ENCODE results near the gene ZNF568. TPM values are rescaled to one million over a fixed set of nuclear protein-coding genes. Genes with fewer than 3 reads are reported as not detected.

Gene ZNF568
- total RNA-seq: 10 to 100 TPM in 1 of 4 donors, 1 to 10 TPM in 3; 3.0 to 10.2 (median 5.4) TPM

- Histone ChIP-seq H3K36me3 (peaks cover 3 to 59% of the 10 kb centered on the region in 2 donors), H3K4me1 (peaks cover 8 to 12% of the 10 kb centered on the region in 2 donors), H3K27ac (peak within 1 kb of the TSS; percentile 92 to 97 (median 94)), H3K4me3 (peak within 1 kb of the TSS; percentile 82 to 98 (median 83)), H3K27me3 (no peaks in the 10 kb centered on the region), H3K9me3 (peaks cover 0 to 6% (median 0%) of the 10 kb centered on the region in 3 donors)
- in situ Hi-C loops (cut with MboI; ENCODE audit: low sequenced_read_pairs in 4 of 4): no loop called here
- peak; percentile 76 to 79 for DNase-seq
- ATAC-seq: peak; percentile 98
- TF ChIP-seq POLR2A (IDR thresholded peaks at IDR 0.05) (peak in 1 of 2 donors; percentile 12), CTCF (IDR thresholded peaks at IDR 0.05 in 4 of 5, conservative IDR thresholded peaks at IDR 0.05 in 1 of 5) (peak; percentile 32 to 64 (median 46))
- intact Hi-C loops (cut with DNase I; ENCODE audit: low total_unique reads): loop anchor here (1.0 to 5.0 kb wide), 7 partner anchors 57 to 551 kb away; partner anchors contain the start of genes ZNF345, ZNF420, ZNF566 and ZNF567
Observed at GRCh38 chr19:36915992-36916830, at the start of gene ZNF568, which contains the start of gene ZNF829. ZNF568 (plus strand) TSS chr19:36916332; CDS start chr19:36922771, 6,439 bp downstream. ZNF829 (minus strand) TSS chr19:36916291; CDS start chr19:36915167, 1,124 bp downstream.

GRCh38 chr19:36876993-36877938 lies 38.9 kb upstream of the ZNF568 start:
- in situ Hi-C loops (cut with MboI; ENCODE audit: low sequenced_read_pairs in 4 of 4): no loop called here
- H3K27ac ChIP-seq: no peak overlapping the region
- intact Hi-C loops (cut with DNase I; ENCODE audit: low total_unique reads): no loop called here
- peak overlapping the region in 1 of 4 donors; percentile 37 for H3K4me3 ChIP-seq
- ATAC-seq (no peak), DNase-seq (no peak)
- TF ChIP-seq POLR2A (IDR thresholded peaks at IDR 0.05): no peak
- TF ChIP-seq CTCF (IDR thresholded peaks at IDR 0.05 in 4 of 5, conservative IDR thresholded peaks at IDR 0.05 in 1 of 5): no peak
- H3K36me3 ChIP-seq: peaks cover 17 to 88% of the 10 kb centered on the region in 2 donors
- H3K27me3 ChIP-seq: peaks cover 0 to 3% (median 0%) of the 10 kb centered on the region in 3 donors
- H3K9me3 ChIP-seq: peaks cover 21 to 78% (median 57%) of the 10 kb centered on the region in 3 donors
- H3K4me1 ChIP-seq: no peaks in the 10 kb centered on the region

GRCh38 chr19:36891768-36892357 lies 24.3 kb upstream of the ZNF568 start:
- Histone ChIP-seq H3K4me1 (no peaks in the 10 kb centered on the region), H3K9me3 (peaks cover 40 to 100% (median 76%) of the 10 kb centered on the region in 3 donors), H3K27me3 (peaks cover 0 to 5% (median 0%) of the 10 kb centered on the region in 3 donors), H3K4me3 (peak overlapping the region in 2 of 4 donors; percentile 6 to 41), H3K27ac (no peak overlapping the region), H3K36me3 (peaks cover 40 to 88% of the 10 kb centered on the region in 2 donors)
- in situ Hi-C loops (cut with MboI; ENCODE audit: low sequenced_read_pairs in 4 of 4) (no loop called here), intact Hi-C loops (cut with DNase I; ENCODE audit: low total_unique reads) (no loop called here)
- ATAC-seq (no peak), DNase-seq (no peak)
- TF ChIP-seq CTCF (IDR thresholded peaks at IDR 0.05 in 4 of 5, conservative IDR thresholded peaks at IDR 0.05 in 1 of 5): no peak
- no peak for TF ChIP-seq POLR2A (IDR thresholded peaks at IDR 0.05)

GRCh38 chr19:36894849-36895383 lies 21.2 kb upstream of the ZNF568 start:
- TF ChIP-seq CTCF (IDR thresholded peaks at IDR 0.05 in 4 of 5, conservative IDR thresholded peaks at IDR 0.05 in 1 of 5): no peak
- TF ChIP-seq POLR2A (IDR thresholded peaks at IDR 0.05): no peak
- H3K27ac ChIP-seq: no peak overlapping the region
- ATAC-seq: no peak
- DNase-seq: no peak
- in situ Hi-C loops (cut with MboI; ENCODE audit: low sequenced_read_pairs in 4 of 4) (no loop called here), intact Hi-C loops (cut with DNase I; ENCODE audit: low total_unique reads) (no loop called here)
- peaks cover 0 to 5% (median 0%) of the 10 kb centered on the region in 3 donors for H3K27me3 ChIP-seq
- peaks cover 51 to 100% of the 10 kb centered on the region in 2 donors for H3K36me3 ChIP-seq
- H3K9me3 ChIP-seq: peaks cover 39 to 94% (median 75%) of the 10 kb centered on the region in 3 donors
- no peaks in the 10 kb centered on the region for H3K4me1 ChIP-seq
- peak overlapping the region in 1 of 4 donors; percentile 41 for H3K4me3 ChIP-seq

All from gastrocnemius medialis (tissue), 4 donors.